Measurements from ENCODE around the gene LGALS1. TPM values are rescaled to one million over a fixed set of nuclear protein-coding genes. Genes with fewer than 3 reads are reported as not detected.
A peak's percentile ranks its signal among the peaks of the same experiment; 100 is the strongest.

The LGALS1 gene
- total RNA-seq, 1 experiment from 2014 or later: 3.2 TPM

DNA sequence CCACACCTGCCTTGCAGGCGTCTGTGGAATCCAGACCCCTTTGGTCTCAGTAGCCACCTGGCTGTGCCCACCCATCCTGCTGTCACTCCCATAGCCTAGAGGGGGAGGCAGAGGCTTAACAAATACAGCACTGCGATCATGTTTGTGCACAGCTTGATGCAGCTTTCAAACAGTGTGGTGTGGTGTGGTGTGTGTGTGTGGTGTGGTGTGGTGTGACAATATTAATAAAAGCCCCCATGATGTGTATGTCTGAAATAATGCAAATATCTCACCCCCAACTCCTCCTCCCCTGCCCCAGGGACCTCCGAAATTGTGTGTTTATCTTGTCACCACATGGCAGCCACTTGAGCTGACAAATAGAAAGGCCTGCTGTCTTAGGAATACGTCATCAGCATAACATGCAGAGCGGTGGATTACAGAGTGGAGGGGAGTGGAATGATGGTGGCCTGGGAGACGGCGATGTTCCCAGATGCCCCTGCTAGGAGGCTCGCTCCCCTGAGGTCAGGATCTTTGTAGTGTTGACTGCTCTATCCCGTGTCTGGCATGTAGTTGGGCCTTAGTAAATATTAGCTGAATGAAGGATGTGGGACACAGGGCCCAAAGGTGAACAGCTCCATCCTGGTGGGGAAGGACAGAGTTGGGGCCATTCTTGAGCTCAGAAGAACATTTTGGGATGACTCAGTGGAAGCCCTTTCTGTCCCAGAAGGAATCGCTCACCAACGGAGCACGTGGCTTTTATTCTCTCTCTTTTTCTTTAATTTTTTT lies 14.1 kb upstream of the LGALS1 start:
- no peak for DNase-seq
- ChIA-PET POLR2A (interaction anchor here (0.7 kb wide), 1 partner anchor 67 kb away, joined by 9 read pairs; no protein-coding TSS in a partner anchor), CTCF (interaction anchor here (0.5 to 1.5 kb wide), 8 partner anchors 10 to 1549 kb away, joined by 3 to 12 read pairs (median 6); no protein-coding TSS in a partner anchor)
- peaks cover 32% of the 10 kb centered on the region for H3K36me3 Mint-ChIP-seq (ENCODE audit: insufficient read depth, unreplicated experiment)
- Histone ChIP-seq H3K36me3 (ENCODE audit: control insufficient read depth, insufficient read depth, low read length) (no peaks in the 10 kb centered on the region; the same call in 1 of the 2 replicates), H3K4me1 (peaks cover 18% of the 10 kb centered on the region), H3K27me3 (replicated peaks; ENCODE audit: control insufficient read depth, insufficient read depth, low read length) (no peaks in the 10 kb centered on the region), H3K4me3 (ENCODE audit: low read depth, low read length) (no peak overlapping the region; the same call in 1 of the 2 replicates), H3K9me3 (no peaks in the 10 kb centered on the region)
- intact Hi-C loops (cut with micrococcal nuclease; ENCODE audit: unreplicated experiment): no loop called here
- H3K4me1 Mint-ChIP-seq (ENCODE audit: low read depth, unreplicated experiment): peaks cover 19% of the 10 kb centered on the region
- no peak overlapping the region for H3K4me3 Mint-ChIP-seq (ENCODE audit: unreplicated experiment)
- no peak overlapping the region for H3K27ac Mint-ChIP-seq (ENCODE audit: unreplicated experiment)
- H3K27me3 Mint-ChIP-seq (ENCODE audit: insufficient read depth, unreplicated experiment): no peaks in the 10 kb centered on the region
- no TSS peak for BruUV-seq (replicated peaks)
- H3K9me3 Mint-ChIP-seq (ENCODE audit: unreplicated experiment): no peaks in the 10 kb centered on the region
- TF ChIP-seq CTCF (IDR thresholded peaks at IDR 0.05; ENCODE audit: insufficient read depth in 1 of 2, low read depth in 1 of 2, low read length in 1 of 2, severe bottlenecking in 1 of 2, unreplicated experiment in 1 of 2): peak in 1 of 2 experiments; percentile 39

DNA sequence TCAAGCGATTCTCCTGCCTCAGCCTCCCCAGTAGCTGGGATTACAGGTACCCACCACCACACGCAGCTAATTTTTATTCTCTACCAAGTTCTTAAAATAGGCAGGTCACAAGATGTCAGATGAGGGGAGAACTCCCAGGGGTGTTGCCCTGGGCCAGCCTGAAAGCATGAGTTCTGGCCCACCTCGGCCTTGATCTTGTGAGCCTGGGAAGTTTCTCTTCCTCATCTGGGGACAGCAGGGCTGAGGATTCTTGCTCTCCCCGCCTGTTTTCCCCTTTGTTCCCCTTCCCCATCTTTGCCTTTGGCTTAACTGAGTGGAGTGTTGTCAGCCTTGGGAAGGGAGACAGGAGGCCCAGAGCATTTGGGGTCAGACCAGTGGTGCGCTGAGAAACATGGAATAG lies 13.4 kb upstream of the LGALS1 start:
- ChIA-PET CTCF (interaction anchor here (0.5 to 1.4 kb wide), 6 partner anchors 9 to 1548 kb away, joined by 3 to 6 read pairs (median 6); no protein-coding TSS in a partner anchor), POLR2A (no interaction called here)
- TF ChIP-seq CTCF (IDR thresholded peaks at IDR 0.05; ENCODE audit: insufficient read depth in 1 of 2, low read depth in 1 of 2, low read length in 1 of 2, severe bottlenecking in 1 of 2, unreplicated experiment in 1 of 2): no peak
- Mint-ChIP-seq H3K9me3 (ENCODE audit: unreplicated experiment) (no peaks in the 10 kb centered on the region), H3K4me3 (ENCODE audit: unreplicated experiment) (no peak overlapping the region), H3K4me1 (ENCODE audit: low read depth, unreplicated experiment) (peaks cover 19% of the 10 kb centered on the region), H3K36me3 (ENCODE audit: insufficient read depth, unreplicated experiment) (peaks cover 39% of the 10 kb centered on the region), H3K27ac (ENCODE audit: unreplicated experiment) (no peak overlapping the region), H3K27me3 (ENCODE audit: insufficient read depth, unreplicated experiment) (no peaks in the 10 kb centered on the region)
- no peak for DNase-seq
- H3K4me1 ChIP-seq: peaks cover 18% of the 10 kb centered on the region
- no TSS peak for BruUV-seq (replicated peaks)
- no peaks in the 10 kb centered on the region for H3K9me3 ChIP-seq
- H3K36me3 ChIP-seq (ENCODE audit: control insufficient read depth, insufficient read depth, low read length): no peaks in the 10 kb centered on the region; the same call in 1 of the 2 replicates
- H3K4me3 ChIP-seq (ENCODE audit: low read depth, low read length): no peak overlapping the region
- H3K27me3 ChIP-seq (replicated peaks; ENCODE audit: control insufficient read depth, insufficient read depth, low read length): no peaks in the 10 kb centered on the region
- intact Hi-C loops (cut with micrococcal nuclease; ENCODE audit: unreplicated experiment): no loop called here

DNA sequence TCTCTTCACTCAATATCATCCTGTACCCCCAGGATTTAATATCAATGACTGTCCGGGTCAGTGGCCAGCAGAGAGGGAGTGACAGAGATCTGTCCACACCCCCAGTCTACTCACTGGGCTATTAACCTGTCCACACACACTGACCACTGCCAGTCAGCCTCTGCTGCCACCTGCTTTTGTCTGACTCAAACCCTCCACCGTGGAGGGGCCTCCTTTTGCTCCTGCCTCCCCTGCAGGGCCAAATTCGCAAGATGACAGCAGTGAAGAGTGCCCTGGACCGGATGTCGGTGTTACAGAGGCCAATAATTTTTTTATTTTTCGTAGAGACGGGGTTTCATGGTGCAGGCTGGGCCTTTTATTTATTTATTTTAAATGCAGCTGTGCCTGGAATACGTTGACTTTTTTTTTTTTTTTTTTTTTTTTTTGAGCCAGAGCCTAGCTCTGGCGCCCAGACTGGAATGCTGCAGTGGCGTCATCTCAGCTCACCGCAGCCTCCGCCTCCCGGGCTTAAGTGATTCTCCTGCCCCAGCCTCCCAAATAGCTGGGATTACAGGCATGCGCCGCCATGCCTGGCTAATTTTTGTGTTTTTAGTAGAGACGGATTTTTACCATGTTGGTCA lies 11.8 kb upstream of the LGALS1 start:
- POLR2A ChIA-PET: no interaction called here

More for the DNA sequence above, 11.8 kb upstream of the LGALS1 start:
- peaks cover 14% of the 10 kb centered on the region; the same call in 1 of the 2 replicates for H3K4me1 ChIP-seq
- Mint-ChIP-seq H3K36me3 (ENCODE audit: insufficient read depth, unreplicated experiment) (peaks cover 43% of the 10 kb centered on the region), H3K9me3 (ENCODE audit: unreplicated experiment) (no peaks in the 10 kb centered on the region), H3K4me1 (ENCODE audit: low read depth, unreplicated experiment) (peaks cover 14% of the 10 kb centered on the region), H3K27me3 (ENCODE audit: insufficient read depth, unreplicated experiment) (no peaks in the 10 kb centered on the region), H3K27ac (ENCODE audit: unreplicated experiment) (no peak overlapping the region), H3K4me3 (ENCODE audit: unreplicated experiment) (no peak overlapping the region)
- TF ChIP-seq CTCF (IDR thresholded peaks at IDR 0.05; ENCODE audit: insufficient read depth in 1 of 2, low read depth in 1 of 2, low read length in 1 of 2, severe bottlenecking in 1 of 2, unreplicated experiment in 1 of 2): no peak
- H3K4me3 ChIP-seq (ENCODE audit: low read depth, low read length): no peak overlapping the region
- H3K36me3 ChIP-seq (ENCODE audit: control insufficient read depth, insufficient read depth, low read length): no peaks in the 10 kb centered on the region; the same call in 1 of the 2 replicates
- intact Hi-C loops (cut with micrococcal nuclease; ENCODE audit: unreplicated experiment): no loop called here
- no peaks in the 10 kb centered on the region for H3K9me3 ChIP-seq
- no TSS peak for BruUV-seq (replicated peaks)
- H3K27me3 ChIP-seq (replicated peaks; ENCODE audit: control insufficient read depth, insufficient read depth, low read length): no peaks in the 10 kb centered on the region
- CTCF ChIA-PET: interaction anchor here (0.7 to 1.1 kb wide), 2 partner anchors 20 to 347 kb away, joined by 3 read pairs; no protein-coding TSS in a partner anchor
- no peak for DNase-seq

Measured in Caco-2 (cell line).